ENCODE results near the gene NFATC2. TPM values are rescaled to one million over a fixed set of nuclear protein-coding genes. Genes with fewer than 3 reads are reported as not detected.

Gene NFATC2
- total and polyA plus RNA-seq, 2 of the 8 experiments (the other 6 are each of a cell fraction or from before 2014, with no cell fraction given) = 0.27 to 0.91 TPM

DNA sequence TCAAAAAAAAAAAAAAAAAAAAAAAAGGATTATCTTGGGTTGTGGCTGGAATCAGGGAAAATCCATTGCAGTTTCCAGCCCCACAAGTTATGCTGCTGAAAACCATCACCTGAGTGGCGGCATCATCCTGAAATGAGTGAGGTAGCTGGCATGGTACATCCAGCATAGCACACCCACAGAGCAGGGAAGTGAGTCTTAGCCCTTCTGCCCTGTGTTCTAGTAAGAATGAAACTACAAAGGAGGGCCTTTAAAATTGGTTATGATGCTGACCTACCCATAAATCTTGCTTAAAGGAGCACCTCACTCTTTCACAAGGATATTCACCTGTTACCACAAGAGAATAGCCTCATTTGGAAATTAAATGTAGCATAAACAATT, 119.2 kb downstream of the NFATC2 start:
- ChIA-PET CTCF (ENCODE audit: partially characterized antibody) (interaction anchor here (0.6 to 1.6 kb wide), 9 partner anchors 9 to 441 kb away, joined by 3 to 5 read pairs (median 4); no protein-coding TSS in a partner anchor), POLR2A (ENCODE audit: partially characterized antibody) (interaction anchor here (0.7 to 1.0 kb wide), 2 partner anchors 10 to 59 kb away, joined by 3 read pairs; no protein-coding TSS in a partner anchor)
- H2BK15ac ChIP-seq (ENCODE audit: low read length) = 0 out of 2 replicates have a peak overlapping the region, but pooled peaks have one; percentile 92
- H3K4me3 ChIP-seq (ENCODE audit: extremely low read depth in 1 of 4, insufficient read depth in 2 of 4, low read depth in 3 of 4, low read length in 4 of 4) = no peak overlapping the region
- no peak overlapping the region; the same call in 1 of the 2 replicates for H3K18ac ChIP-seq (ENCODE audit: extremely low read depth, low read length)
- H2AFZ ChIP-seq (ENCODE audit: low read length) = no peak overlapping the region
- H3K79me2 ChIP-seq (ENCODE audit: control insufficient read depth in 1 of 2, insufficient read depth in 2 of 2, low read length in 2 of 2) = no peaks in the 10 kb centered on the region
- H3K9ac ChIP-seq (replicated peaks in 1 of 4; ENCODE audit: extremely low read depth in 1 of 4, low read depth in 3 of 4, low read length in 3 of 4) = no peak overlapping the region
- no peak for TF ChIP-seq SUZ12 (IDR thresholded peaks at IDR 0.05; ENCODE audit: low read length)
- peaks cover 4 to 20% (median 11%) of the 10 kb centered on the region in 4 experiments for H3K4me1 ChIP-seq (replicated peaks in 1 of 4; ENCODE audit: control insufficient read depth in 3 of 4, insufficient read depth in 4 of 4, low read length in 3 of 4)
- H3K4me2 ChIP-seq (ENCODE audit: insufficient read depth in 1 of 2, low read depth in 2 of 2, low read length in 2 of 2) = peak overlapping the region; percentile 32 to 39; a peak in 2 of 4 replicates
- H3K79me1 ChIP-seq (ENCODE audit: low read depth, low read length) = no peaks in the 10 kb centered on the region
- no peak overlapping the region for H4K91ac ChIP-seq (replicated peaks; ENCODE audit: insufficient read length, low read length)
- H3K56ac ChIP-seq (replicated peaks; ENCODE audit: insufficient read length, low read depth, low read length) = no peak overlapping the region
- peak overlapping the region; percentile 92 for H2BK12ac ChIP-seq (ENCODE audit: low read depth, low read length)
- H2BK120ac ChIP-seq (replicated peaks; ENCODE audit: low read depth, low read length) = no peak overlapping the region
- H3K23me2 ChIP-seq (ENCODE audit: low read depth, low read length) = no peaks in the 10 kb centered on the region; the same call in 1 of the 2 replicates
- H3K27ac ChIP-seq (ENCODE audit: low read depth, low read length) = no peak overlapping the region
- no peak overlapping the region for H2BK5ac ChIP-seq (ENCODE audit: low read depth, low read length)
- peak overlapping the region; percentile 72; the same call in 1 of the 2 replicates for H2BK20ac ChIP-seq (ENCODE audit: low read length)
- H3K9me3 ChIP-seq (ENCODE audit: insufficient read depth in 2 of 2, low read depth in 1 of 2, low read length in 1 of 2) = no peaks in the 10 kb centered on the region
- H4K8ac ChIP-seq (ENCODE audit: extremely low read depth, insufficient read depth, low read length) = no peak overlapping the region
- FAIRE-seq (no peak), DNase-seq (ENCODE audit: low read depth in 1 of 2, low spot score in 2 of 2) (no peak)
- WGBS, 2 experiments (ENCODE audit: extremely low coverage in 1 of 2, insufficient coverage in 1 of 2, insufficient read length in 1 of 2, insufficient replicate concordance in 2 of 2, low coverage in 1 of 2, low lambda C conversion rate in 2 of 2, missing lambda C conversion rate in 1 of 2) = 90% methylated on average over 1 of the region's 1 CpG; no CpG with 5 or more reads in 1 of the 2 experiments
- no peak overlapping the region for H4K5ac ChIP-seq (ENCODE audit: insufficient read length, low read depth, low read length)
- H3K14ac ChIP-seq (ENCODE audit: insufficient read length) = no peak overlapping the region
- H3K36me3 ChIP-seq (ENCODE audit: control insufficient read depth in 2 of 4, insufficient read depth in 4 of 4, low read length in 3 of 4) = no peaks in the 10 kb centered on the region
- H3K4ac ChIP-seq (replicated peaks; ENCODE audit: insufficient read length, low read depth, low read length) = no peak overlapping the region
- no peaks in the 10 kb centered on the region; a peak in 1 of 7 replicates for H3K27me3 ChIP-seq (replicated peaks in 1 of 4; ENCODE audit: control insufficient read depth in 3 of 4, extremely low read depth in 1 of 4, insufficient read depth in 3 of 4, low read length in 3 of 4)
- H4K20me1 ChIP-seq (replicated peaks in 1 of 2; ENCODE audit: control insufficient read depth in 1 of 2, insufficient read depth in 2 of 2, low read length in 2 of 2) = no peaks in the 10 kb centered on the region
- H2AK5ac ChIP-seq (ENCODE audit: low read depth, low read length) = no peak overlapping the region; the same call in 1 of the 2 replicates
- no peak overlapping the region for H3K23ac ChIP-seq (ENCODE audit: insufficient read length)
